GM19023 (cell line): ENCODE data around the gene GGNBP2.
"Not testable (repeated sequence)": the region's sequence is repeated elsewhere in the genome, so short reads cannot be mapped to it uniquely, and the experiment has no call there.

Source experiments
- ATAC-seq: cut with Tn5 transposase; IDR thresholded peaks from one replicate; pipeline ENCODE4 v1.9.1; 2021; ENCODE audit warnings: mild to moderate bottlenecking, moderate library complexity; ENCODE audit not compliant: unreplicated experiment

Gene GGNBP2, protein sequence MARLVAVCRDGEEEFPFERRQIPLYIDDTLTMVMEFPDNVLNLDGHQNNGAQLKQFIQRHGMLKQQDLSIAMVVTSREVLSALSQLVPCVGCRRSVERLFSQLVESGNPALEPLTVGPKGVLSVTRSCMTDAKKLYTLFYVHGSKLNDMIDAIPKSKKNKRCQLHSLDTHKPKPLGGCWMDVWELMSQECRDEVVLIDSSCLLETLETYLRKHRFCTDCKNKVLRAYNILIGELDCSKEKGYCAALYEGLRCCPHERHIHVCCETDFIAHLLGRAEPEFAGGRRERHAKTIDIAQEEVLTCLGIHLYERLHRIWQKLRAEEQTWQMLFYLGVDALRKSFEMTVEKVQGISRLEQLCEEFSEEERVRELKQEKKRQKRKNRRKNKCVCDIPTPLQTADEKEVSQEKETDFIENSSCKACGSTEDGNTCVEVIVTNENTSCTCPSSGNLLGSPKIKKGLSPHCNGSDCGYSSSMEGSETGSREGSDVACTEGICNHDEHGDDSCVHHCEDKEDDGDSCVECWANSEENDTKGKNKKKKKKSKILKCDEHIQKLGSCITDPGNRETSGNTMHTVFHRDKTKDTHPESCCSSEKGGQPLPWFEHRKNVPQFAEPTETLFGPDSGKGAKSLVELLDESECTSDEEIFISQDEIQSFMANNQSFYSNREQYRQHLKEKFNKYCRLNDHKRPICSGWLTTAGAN

DNA sequence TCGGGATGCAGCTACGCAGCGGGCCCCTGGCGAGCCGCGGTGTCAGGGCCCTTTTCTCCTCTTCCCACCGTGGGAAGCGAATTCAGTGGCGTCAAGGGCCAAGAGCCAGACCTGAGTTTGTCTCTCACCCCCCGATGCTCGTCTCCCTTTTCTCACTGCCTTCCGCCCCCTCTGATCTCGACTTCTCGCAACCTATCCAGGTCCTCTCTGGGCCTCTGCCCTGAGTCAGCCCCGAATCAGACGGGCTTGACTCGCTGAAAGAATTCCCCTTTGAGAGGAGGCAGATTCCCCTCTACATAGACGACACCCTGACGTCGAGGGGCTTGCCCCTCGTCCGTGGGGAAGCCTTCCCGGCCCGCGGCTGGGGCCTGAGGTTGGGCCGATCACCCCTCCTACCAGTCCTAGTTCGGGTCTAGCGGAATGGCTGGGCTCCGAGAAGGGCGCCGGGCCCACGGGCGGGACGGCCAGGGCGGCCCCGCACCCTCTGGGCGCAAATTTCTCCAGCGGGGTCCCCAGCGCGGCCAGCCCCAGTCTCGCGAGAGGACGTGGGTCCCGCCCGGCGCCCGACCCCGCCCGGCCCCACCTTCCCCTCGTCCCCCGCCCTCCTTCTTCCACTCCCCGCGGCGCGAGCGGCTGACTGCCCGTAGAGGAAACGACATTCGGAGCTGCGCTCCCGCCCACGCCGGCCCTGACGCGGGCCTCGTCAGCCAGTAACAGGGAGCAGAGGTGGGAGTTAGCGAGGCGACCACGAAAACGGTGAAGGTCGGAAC lies at the start of gene GGNBP2:
TSS of gene GGNBP2 (plus strand) at position 613 of the 770 bp plus-strand sequence. CDS start 806 bp downstream, outside the sequence.
- ATAC-seq, result peak; percentile 52

DNA sequence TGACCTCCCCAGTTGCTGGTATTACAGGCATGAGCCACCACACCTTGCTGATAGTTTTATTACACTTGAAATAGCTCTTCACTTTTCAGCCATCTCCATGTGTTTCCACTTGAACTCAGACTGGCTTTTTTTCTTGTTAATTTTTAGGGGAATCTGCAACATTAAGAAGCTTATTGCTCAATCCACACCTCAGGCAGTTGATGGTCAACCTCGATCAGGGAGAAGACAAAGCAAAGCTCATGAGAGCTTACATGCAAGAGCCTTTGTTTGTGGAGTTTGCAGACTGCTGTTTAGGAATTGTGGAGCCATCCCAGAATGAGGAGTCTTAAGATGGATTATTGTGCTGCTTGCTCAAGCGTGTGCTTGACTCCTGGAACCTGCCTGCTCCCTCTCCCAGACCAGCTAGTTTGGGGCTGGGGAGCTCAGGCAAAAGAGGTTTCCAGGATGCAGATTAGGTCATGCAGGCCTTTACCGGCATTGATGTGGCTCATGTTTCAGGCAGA lies 49.6 kb upstream of the GGNBP2 start:
- no peak for ATAC-seq

DNA sequence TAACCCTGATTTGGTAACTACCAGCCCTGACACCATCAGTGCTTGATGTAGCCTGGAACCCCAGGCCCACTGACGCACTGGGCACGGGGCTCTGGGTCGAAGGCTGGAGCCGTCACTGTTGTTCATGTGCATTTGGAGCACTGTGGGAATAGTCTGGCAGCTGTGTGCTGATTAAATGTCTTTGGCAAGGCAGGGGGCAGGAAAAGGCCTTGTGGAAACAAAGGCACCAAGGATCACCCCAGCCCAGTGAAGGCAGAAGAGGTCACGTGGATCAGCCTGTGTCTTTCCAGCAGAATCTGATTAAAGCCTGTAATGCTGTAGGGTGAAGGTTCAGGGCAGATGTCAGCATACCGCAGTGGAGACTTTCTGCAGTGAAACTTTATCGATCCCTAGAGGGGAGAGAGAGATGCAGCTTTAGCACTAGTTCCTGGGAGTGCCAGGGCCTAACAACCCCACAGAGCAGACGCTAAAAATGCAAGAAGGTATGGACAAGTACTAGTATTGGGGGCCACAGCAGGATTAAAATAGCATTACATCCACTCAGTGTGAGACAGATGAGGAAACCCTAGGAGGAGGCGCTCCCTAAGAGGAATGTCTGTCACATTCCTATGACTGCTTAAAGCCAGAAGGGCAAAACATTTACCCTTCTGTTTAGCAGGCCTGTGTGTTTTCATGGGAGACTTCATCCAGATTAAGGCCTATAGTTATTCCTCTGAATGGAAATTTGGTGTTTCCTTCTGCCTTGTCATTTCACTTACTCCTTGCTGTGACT lies 48.5 kb upstream of the GGNBP2 start:
- ATAC-seq, result no peak

DNA sequence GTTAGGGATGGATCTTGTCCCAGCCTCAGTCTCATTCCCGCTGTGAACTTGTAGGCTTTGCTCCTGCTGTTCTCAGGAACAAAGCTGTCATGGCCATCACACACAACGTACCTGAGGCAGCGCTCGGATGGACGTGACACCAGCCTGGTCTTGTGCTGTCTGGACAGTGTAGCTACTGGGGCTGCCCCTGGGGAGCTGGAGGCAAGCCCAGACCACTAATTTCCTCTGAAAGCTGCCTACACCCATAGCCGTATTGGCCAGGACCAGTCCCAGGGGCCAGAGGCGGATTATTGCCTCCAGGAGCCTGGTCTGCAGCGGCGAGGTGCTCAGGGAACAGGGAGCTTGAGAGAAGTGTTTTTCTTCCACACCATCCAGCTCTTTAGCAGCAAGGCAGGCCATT lies 46.6 kb upstream of the GGNBP2 start:
- ATAC-seq, result no peak

DNA sequence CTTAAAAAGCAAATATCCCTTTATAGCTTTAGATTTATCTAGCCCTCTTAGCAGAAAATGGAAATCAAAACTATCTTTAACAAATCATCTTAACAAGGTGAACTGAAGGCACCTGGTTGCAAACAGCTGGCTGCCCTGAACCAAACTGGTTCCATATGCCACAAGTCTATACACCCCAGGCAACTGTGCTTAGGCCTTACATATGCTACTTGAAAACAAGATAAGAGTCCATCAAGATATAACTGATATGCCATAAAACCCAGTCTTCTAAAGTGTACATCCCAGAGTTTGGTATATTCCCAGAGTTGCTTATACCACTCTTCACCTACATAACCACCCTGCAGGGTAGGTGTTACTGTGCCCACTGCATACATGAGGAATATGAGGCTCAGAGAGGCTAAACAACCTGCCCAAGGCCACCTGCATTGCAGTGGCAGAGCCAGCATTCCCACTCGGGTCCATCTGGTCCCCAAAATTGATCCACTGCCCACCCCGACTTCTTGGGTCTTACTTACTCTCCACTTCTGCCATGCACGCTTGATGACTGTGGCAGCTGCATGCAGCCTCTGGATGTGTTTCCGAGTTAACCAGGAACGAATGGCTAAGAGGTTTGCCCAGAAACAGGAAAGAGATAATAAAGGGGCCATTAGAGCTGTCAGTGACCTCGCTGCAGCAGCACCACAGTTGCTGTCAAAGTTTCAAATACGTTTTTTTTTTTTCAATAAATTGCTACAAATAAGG lies 46.0 kb upstream of the GGNBP2 start:
- no peak for ATAC-seq

DNA sequence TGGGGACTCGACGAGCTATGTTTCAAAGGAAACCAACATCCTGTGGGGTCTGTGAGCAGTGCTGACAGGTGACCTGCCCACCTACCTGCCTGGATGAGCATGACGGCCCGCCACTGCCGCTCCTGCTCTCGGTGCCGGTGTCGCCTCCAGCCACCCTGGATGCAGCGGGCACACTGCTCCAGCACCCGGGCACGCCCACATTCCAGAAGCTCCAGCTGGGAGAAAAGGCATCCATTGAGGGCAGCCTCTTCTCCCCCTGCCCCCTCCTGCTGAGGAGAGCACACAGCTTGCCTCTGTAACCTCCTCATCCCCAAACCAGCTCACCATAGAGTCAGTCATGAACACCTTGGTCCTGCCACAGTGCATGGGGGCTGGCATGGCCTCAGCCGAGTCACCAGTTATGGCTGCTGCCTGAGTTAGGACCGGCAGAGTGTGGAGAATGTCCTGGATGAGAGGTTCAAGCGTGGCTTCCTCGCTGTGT lies 43.9 kb upstream of the GGNBP2 start:
- ATAC-seq, result no peak

DNA sequence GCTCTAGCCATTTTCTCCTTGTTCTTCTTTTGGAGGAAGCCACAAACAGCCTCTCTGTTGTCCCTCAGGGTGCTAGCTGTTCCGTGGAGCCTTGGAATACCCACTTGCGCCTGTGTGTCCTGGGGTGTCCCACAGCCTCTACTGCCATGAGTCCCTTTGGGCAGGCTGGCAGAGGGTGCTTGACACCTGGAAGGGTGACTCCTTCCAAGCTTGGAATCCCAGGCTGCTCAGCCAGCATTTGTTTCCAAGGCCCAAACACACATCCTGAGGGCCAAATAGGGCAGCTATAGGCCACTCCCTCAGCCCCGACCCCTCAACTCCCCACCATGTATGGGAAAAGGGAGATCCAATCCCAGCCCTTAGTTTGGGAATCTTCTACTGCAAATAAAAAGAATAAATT lies 43.4 kb upstream of the GGNBP2 start:
- ATAC-seq, result no peak

DNA sequence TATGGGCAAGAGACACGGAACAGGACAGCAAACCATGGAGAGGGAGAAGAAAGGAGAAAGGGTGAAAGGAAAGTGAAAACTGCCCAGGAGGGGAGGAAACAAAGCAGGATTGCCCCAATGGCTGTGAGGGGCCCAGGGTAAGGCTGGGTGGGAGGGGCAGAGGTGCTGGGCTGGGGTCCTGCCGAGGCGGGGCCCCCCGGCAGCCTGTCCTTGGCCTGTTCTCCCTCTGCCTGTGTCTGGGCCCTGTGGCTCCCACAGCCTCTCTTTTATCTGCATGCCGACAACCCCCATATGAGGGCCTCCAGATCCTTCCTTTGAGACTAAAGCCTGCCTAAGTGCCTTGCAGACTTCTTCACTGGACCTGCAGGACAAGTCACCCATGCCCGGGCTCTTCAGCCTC lies 42.8 kb upstream of the GGNBP2 start:
- ATAC-seq, result no peak

DNA sequence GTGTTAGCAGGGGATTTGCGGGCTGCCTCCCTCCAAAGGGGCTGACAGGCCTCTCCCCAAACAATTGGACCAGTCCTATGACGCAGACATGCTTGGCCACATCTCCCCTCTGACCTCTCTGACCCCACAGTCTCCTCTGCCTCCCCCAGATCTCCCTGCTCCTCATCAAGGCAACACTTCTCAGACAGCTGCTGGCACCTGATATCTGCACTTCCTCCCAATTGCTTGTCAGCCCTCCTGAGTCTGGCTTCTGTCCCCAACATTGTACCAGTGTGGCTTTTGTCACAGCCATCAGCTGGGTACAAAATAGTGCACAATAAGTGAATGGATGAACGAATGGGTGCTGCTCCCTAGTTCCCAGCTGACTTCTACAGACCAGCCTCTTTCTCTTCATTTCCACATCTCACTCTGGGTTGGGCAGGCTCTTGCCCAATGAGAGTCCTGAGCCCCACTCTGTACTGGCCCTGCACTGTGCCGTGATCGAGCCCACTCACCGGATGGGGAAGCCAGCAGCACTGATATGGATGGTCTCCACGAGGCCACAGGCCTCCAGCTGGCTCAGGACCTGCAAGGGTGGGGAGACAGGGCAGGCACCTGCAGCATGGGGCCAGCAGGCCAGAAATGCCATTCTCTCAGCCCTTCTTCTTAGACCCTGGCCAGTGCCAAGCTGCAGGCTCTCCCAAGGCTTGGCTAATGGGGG lies 41.1 kb upstream of the GGNBP2 start:
- ATAC-seq, result no peak

DNA sequence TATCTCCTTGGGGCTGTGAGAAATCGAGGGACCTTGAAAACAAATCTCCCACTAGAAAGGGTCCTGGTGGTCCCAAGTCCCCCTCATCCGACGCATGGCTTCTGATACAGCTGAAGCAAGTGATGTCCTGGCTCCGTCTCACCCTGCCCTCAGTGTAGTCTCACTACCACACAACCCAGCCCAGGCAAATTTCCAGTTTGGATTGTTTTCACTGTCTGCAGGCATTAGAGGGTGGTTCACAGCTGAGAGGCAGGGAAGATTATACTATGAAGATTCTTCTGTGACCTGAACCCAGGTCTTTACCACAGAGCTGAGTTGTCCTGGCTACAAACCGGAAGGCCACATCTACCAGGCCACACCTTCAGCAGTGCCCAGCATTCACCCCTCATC lies 40.6 kb upstream of the GGNBP2 start:
- no peak for ATAC-seq

DNA sequence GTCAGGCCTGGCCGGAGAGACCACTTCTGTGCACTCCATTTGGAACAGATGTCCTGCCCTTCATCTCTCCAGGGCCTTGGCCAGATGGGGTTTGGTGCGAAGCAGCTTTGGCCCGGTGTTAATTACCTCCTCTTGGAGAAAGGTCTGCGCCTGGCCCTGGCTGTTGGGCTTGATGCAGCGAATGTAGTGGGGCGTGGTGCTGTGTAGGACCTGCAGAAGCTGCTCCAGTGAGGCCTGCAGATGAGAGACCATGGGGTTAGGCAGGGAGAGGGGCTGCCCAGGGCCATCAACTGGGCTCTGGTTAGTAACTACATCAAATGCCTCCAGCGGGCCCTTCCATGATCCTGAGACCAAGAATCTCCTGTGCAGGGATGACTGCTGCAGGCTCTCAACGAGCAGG lies 39.5 kb upstream of the GGNBP2 start:
- ATAC-seq, result no peak

DNA sequence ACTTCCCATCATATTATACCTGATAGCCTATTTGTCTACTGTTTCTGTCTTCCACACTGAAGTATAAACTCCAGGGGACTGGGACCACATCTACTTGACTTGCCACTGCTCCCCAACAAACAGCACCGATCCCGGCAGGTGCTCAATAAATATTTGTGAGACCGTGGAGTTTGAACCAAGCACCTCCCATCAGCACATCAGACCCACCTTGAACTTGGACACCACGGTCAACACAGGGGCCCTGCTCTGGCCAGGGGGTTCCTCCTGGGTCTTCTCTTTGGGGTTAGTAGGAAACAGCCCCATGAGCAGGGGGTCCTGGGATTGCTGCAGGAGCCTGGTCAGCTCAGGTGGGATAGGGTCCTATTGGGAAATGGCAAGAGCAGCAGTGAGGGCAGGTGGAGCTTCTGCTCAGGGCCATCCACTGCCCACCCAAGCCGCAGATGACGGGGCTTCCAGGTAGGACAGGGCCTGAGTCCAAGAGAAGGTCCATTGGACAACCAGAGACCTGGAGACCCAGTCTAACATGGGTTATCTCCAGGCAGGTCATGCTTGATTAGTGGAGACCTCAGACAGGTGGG lies 38.4 kb upstream of the GGNBP2 start:
- no peak for ATAC-seq

DNA sequence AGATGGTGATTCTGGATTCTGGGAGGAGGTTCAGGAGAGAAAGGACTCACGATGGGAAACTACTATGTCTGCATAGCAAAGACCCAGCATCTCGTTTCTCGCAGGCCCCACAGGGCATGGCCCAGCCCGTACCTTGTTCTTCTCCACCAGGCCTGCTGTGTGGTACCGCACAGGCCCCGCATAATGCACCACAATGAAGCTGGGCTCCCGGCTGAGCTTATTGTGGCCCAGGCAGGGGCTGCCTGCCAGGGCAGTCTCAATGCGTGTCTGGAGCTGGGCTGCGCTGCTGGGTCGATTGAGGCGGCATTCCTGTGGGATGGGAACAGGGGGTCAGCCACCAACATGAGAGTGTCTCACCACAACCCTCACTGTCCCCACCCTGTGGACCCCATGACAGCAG lies 37.9 kb upstream of the GGNBP2 start:
- no peak for ATAC-seq

DNA sequence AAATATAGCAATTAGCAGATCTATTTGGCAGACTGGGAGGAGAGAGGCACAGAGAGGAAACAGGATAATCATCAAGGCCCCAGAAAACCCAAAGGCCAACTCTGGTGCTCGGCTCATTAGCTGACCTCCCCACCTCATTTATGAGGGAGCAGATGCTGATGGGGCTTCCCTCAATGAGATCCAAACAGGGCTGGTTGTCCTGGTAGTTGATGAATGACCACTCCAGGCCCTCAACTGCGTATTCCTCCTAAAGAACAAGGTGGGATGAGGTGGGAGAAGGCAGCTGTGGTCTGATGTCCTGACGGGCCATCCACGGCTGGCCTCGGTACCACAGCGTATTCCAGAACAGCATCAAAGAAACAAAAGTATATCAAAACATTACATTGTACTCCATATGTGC lies 37.5 kb upstream of the GGNBP2 start:
- ATAC-seq, result no peak

DNA sequence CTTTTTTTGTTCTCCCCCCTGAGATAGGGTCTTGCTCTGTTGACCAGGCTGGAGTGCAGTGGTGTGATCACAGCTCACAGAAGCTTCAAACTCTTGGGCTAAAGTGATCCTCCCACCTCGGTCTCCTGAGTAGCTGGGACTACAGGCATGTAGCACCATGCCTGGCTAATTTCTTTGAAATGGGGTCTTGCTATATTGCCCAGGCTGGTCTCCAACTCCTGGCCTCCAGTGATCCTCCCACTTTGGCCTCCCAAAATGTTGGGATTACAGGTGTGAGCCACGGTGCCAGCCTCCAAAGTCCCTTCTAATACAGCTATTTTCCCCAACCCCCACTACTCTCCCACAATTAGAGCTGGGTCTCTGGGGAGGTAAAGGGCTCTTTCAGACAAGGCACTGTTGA lies 36.3 kb upstream of the GGNBP2 start:
- not testable (repeated sequence) for ATAC-seq

DNA sequence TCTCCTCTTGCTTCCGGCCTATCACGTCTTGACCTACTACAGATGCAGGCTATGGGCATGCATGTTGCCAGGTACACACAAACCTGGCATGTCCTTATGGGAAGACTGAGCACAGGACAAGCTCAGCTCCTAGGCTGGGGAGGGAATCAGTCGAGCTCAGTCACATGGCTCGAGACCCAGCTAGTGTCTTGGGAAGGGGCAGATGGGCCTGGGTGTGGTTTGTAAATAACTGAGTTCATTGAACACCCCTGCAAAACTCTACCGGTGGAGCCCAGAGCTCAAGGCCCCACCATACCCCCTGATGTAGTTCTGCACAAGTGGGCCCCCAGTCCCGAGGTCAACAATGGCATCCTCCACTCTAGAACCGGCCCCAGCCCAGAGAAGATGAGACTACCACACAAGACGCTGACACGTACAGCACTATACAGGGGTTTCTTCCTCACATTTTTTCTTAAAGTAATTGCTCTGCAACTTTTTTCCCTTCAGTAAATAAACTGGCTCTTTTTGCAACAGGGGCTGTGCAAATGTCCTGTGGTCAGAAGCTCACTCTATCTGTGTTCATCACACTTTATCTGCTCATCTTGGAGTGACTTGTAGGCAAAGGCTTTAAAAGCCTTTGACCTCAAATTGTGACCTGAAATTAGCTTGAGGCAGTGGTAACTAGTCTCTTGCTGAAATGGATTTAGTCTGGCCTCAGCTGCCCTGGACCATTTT lies 35.3 kb upstream of the GGNBP2 start:
- ATAC-seq, result no peak

DNA sequence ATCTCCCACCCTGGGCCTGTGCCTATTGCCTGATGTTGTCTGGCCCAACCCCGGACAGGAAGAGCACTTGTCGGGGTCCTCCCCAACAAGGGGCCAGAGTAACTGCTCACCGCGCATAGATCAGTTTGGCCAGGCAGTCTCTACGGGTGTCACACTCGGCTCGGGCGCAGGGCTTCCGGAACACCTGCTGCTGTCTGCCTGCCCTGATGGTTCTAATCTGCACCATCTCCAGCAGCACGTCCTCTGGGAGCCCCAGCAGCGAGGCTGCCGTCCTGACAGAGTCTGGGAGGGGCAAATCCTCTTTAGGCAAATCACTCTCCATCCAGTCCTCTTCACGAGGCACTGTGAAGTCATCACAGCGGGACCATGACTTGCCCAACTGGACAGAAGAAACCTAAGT lies 34.1 kb upstream of the GGNBP2 start:
- no peak for ATAC-seq

DNA sequence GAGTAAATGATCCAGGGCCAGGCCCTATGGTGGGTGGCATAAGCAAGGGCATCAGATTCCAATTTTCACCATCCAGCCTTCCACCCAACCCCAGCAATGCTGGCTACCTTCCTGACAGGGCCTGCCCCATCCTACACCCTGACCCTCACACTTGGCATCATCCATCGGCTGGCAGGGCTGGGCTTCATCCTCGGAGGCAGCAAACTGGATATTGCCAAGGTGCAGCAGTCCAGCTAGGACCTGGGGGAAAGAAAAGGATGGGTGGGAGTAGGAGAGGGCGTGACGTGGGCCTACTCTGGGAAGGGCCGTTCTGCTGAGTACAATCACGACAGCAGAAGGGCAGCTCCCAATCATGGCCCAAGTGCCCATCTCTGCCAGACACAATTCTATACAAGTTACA lies 33.5 kb upstream of the GGNBP2 start:
- no peak for ATAC-seq
